ENCODE measurements around the gene TUBAL3.

DNA sequence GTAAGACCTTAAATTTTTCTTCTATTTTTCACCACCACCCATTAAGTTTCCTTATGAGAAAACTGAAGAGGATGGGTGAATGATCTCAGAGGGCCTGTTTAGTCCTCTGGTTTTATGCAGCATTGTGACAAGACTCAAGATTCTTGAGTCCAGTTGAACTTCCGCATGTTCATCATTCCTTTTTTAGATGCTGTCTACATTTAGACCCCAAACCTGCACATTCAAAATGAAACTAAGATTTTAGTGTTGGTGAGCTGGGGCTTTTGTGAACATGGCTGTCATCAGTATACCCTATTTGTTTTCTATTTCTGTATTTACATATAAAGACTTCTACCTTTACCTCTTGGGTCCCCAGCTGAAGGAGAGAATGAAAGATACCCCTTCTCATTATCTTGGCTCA, 38.8 kb upstream of the TUBAL3 start:
- TF ChIP-seq POLR2AphosphoS5 (IDR thresholded peaks at IDR 0.05; ENCODE audit: insufficient read depth in 1 of 2, low read depth in 1 of 2) = no peak
- TF ChIP-seq, protein P1, sequence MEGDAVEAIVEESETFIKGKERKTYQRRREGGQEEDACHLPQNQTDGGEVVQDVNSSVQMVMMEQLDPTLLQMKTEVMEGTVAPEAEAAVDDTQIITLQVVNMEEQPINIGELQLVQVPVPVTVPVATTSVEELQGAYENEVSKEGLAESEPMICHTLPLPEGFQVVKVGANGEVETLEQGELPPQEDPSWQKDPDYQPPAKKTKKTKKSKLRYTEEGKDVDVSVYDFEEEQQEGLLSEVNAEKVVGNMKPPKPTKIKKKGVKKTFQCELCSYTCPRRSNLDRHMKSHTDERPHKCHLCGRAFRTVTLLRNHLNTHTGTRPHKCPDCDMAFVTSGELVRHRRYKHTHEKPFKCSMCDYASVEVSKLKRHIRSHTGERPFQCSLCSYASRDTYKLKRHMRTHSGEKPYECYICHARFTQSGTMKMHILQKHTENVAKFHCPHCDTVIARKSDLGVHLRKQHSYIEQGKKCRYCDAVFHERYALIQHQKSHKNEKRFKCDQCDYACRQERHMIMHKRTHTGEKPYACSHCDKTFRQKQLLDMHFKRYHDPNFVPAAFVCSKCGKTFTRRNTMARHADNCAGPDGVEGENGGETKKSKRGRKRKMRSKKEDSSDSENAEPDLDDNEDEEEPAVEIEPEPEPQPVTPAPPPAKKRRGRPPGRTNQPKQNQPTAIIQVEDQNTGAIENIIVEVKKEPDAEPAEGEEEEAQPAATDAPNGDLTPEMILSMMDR (IDR thresholded peaks at IDR 0.05) = no peak
- no peak for TF ChIP-seq POLR2A (IDR thresholded peaks at IDR 0.05)

Measured in vagina (tissue), 2 donors.